Stomach (tissue), 9 donors: ENCODE results near the gene DGKA. TPM values are rescaled to one million over a fixed set of nuclear protein-coding genes. Genes with fewer than 3 reads are reported as not detected.

ENCODE experiments used
- DNase-seq, 2 donors: peaks; one replicate each; pipeline versions ENCODE4 v3.0.0 to v3.0.0-alpha.2; 2013 to 2019
- H3K27ac ChIP-seq, 5 donors: fragments of 200-600 bp in 4 of 5; sonication (generic) in 4 of 5; one replicate each; pipeline ENCODE4 v1.5.1; 2013 to 2019; ENCODE audit warnings: mild to moderate bottlenecking in 1 of 5, moderate library complexity in 1 of 5
- H3K27me3 ChIP-seq, 3 donors: fragments of 200-600 bp; sonication (generic); one replicate each; pipeline ENCODE4 v1.5.1; 2017 to 2019; ENCODE audit warnings: mixed run types in 1 of 3
- H3K36me3 ChIP-seq, 4 donors: fragments of 200-600 bp; sonication (generic); 1 replicate in 3 of 4; 2 replicates in 1 of 4; pipeline ENCODE4 v1.5.1; 2016 to 2019
- H3K4me1 ChIP-seq, 4 donors: fragments of 200-600 bp; sonication (generic); one replicate each; pipeline ENCODE4 v1.5.1; 2016 to 2019
- H3K4me3 ChIP-seq, 4 donors: fragments of 200-600 bp; sonication (generic) in 3 of 4; one replicate each; pipeline ENCODE4 v1.5.1; 2016 to 2019; ENCODE audit warnings: mild to moderate bottlenecking in 1 of 4
- H3K9me3 ChIP-seq, 4 donors: fragments of 200-600 bp; sonication (generic); one replicate each; pipeline ENCODE4 v1.5.1; 2016 to 2019
- CTCF ChIP-seq, 7 experiments: fragments of 450-650 bp in 4 of 7; fragments of 200-600 bp in 3 of 7; sonication (generic) in 3 of 7; IDR thresholded peaks; one replicate each; pipeline ENCODE4 v1.5.1; 2016 to 2019; ENCODE audit warnings: antibody characterized with exemption in 7 of 7, control low read depth in 2 of 7, mild to moderate bottlenecking in 1 of 7
- EP300 ChIP-seq: sonication (generic); formaldehyde crosslinking; IDR thresholded peaks from one replicate; pipeline ENCODE4 v1.6.1; 2017; ENCODE audit warnings: antibody characterized with exemption
- POLR2A ChIP-seq, 4 donors: fragments of 450-650 bp; IDR thresholded peaks; one replicate each; pipeline ENCODE4 v1.6.1; 2016; ENCODE audit warnings: antibody characterized with exemption in 4 of 4, control low read depth in 2 of 4, mild to moderate bottlenecking in 1 of 4, moderate library complexity in 1 of 4
- POLR2AphosphoS5 ChIP-seq, 3 donors: sonication (generic); formaldehyde crosslinking; IDR thresholded peaks; one replicate each; pipeline ENCODE4 v1.6.1; 2016; ENCODE audit warnings: antibody characterized with exemption in 3 of 3
- WGBS, 5 donors: extraction: QIAGEN DNeasy Blood & Tissue Kit in 3 of 5; methylation state at CpG; one replicate each; pipeline versions ENCODE4 v1.1.5 to v1.1.7; 2013 to 2018; 5-methylcytosine and 5-hydroxymethylcytosine counted together
- intact Hi-C: fragments of 100-400 bp; cut with DNase I; formaldehyde crosslinking; loops from one replicate; pipeline ENCODE4 v1.15.1; 2023; ENCODE audit warnings: low total_unique reads
- polyA plus RNA-seq, 3 donors: library from polyadenylated mRNA; stranded (reverse); fragments of 200-250 nt; gene quantifications; one replicate each; pipeline ENCODE4 v1.2.3, GENCODE V29; 2013
- total RNA-seq, 5 donors: library from RNA; depleted of rRNA; stranded (reverse); fragments of >200 nt; gene quantifications; one replicate each; pipeline versions ENCODE4 v1.1.0 to v1.2.3, GENCODE V29; 2014 to 2016
- donor health status: healthy with polysubstance abuse.
- donor health status: Bipolar disorder and iron deficiency.
- donor health status: healthy.

The DGKA gene
- total and polyA plus RNA-seq, 8 donors: 13.0 to 418 (median 74.1) TPM

GRCh38 chr12:55942055-55942454 lies 11.1 kb downstream of the DGKA start:
- H3K4me3 ChIP-seq: no peak overlapping the region
- H3K27ac ChIP-seq: no peak overlapping the region
- H3K27me3 ChIP-seq: no peaks in the 10 kb centered on the region
- intact Hi-C loops: no loop called here
- H3K9me3 ChIP-seq: no peaks in the 10 kb centered on the region
- TF ChIP-seq POLR2A (IDR thresholded peaks at IDR 0.05): no peak
- no peak for TF ChIP-seq POLR2AphosphoS5 (IDR thresholded peaks at IDR 0.05)
- TF ChIP-seq CTCF (IDR thresholded peaks at IDR 0.05): no peak
- no peak for TF ChIP-seq EP300
- WGBS, 5 donors: 87 to 92% (median 92%) methylated on average over 4 of the region's 4 CpGs
- DNase-seq: no peak
- peaks cover 23 to 83% (median 76%) of the 10 kb centered on the region in 4 donors for H3K36me3 ChIP-seq
- peaks cover 8 to 16% (median 11%) of the 10 kb centered on the region in 4 donors for H3K4me1 ChIP-seq

DNA sequence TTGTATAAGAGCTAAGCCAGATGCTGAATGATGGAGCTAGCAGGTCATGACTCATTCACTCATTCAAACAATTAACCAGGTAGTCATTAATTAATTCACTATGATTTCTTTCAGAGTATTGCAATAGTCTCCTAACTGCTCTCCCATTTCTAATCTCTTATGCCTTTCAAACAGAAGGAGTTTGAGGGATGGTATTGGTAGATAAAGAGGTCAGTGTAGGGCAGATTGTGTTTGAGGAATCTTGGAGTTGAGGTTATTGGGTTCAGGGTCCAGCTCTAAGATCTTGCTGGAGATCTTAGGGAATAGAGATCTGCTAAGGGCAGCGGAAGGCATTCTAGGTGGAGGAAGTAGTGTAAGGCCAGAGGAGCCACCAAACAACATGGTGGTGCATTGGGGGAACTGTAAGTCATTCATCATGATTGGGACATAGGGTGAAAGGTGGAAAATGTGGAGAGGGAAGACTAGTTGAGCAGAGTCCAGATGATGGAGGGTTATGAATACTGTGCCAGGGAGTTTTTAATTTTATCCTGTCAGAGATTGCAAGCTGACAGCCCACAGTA lies 11.7 kb downstream of the DGKA start:
- Histone ChIP-seq H3K36me3 (peaks cover 23 to 83% (median 73%) of the 10 kb centered on the region in 4 donors), H3K27me3 (no peaks in the 10 kb centered on the region), H3K27ac (no peak overlapping the region), H3K4me1 (peaks cover 8 to 16% (median 11%) of the 10 kb centered on the region in 4 donors), H3K4me3 (no peak overlapping the region), H3K9me3 (no peaks in the 10 kb centered on the region)
- 88 to 98% (median 92%) methylated on average over 1 of the region's 1 CpG for WGBS, 5 donors
- intact Hi-C loops: no loop called here
- TF ChIP-seq EP300: no peak
- no peak for TF ChIP-seq CTCF (IDR thresholded peaks at IDR 0.05)
- no peak for TF ChIP-seq POLR2AphosphoS5 (IDR thresholded peaks at IDR 0.05)
- TF ChIP-seq POLR2A (IDR thresholded peaks at IDR 0.05): no peak
- no peak for DNase-seq

DNA sequence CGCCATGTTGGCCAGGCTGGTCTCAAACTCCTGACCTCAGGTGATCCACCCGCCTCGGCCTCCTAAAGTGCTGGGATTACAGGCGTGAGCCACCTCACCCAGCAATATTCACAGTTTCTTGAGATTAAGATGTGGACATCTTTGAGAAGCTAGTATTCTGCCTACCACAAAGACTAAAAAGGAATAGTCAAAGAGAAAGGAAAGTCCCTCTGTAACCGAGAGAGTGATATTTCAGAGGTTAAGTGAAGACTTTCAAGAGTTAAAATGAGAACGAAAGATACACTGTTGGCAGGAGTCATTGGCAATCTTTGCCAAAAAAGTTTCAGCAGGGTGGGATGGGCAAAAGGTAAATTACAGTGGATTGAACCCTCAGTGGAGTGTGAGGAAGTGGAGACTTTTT lies 15.6 kb downstream of the DGKA start:
- WGBS, 5 donors: 74 to 86% (median 81%) methylated on average over 6 of the region's 6 CpGs
- TF ChIP-seq POLR2AphosphoS5 (IDR thresholded peaks at IDR 0.05): no peak
- TF ChIP-seq CTCF (IDR thresholded peaks at IDR 0.05): no peak
- TF ChIP-seq EP300: no peak
- TF ChIP-seq POLR2A (IDR thresholded peaks at IDR 0.05): no peak

DNA sequence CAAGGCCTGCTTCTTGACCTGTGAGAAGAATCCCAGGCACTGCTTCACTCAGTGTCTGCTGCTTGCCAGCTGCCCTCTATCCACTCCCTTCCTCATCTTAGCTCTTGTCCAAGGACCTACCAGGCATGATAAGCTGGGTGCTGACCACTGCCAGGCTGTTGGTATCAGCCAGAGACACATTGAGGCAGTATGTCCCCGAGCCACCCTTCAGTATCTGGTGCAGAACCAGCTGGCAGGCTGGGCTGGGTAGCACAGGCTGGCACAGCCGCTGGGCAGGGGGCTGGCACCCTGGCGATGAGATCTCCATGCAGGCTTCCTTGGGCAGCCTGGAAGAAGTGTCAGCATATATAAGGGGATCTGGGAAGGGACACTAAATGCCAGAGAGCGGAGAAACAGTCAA lies 24.4 kb downstream of the DGKA start:
- Histone ChIP-seq H3K4me1 (peaks cover 0 to 23% (median 6%) of the 10 kb centered on the region in 4 donors), H3K27me3 (no peaks in the 10 kb centered on the region), H3K27ac (no peak overlapping the region), H3K4me3 (no peak overlapping the region), H3K36me3 (peaks cover 13 to 46% (median 41%) of the 10 kb centered on the region in 4 donors), H3K9me3 (no peaks in the 10 kb centered on the region)
- DNase-seq: no peak
- no peak for TF ChIP-seq POLR2AphosphoS5 (IDR thresholded peaks at IDR 0.05)
- TF ChIP-seq POLR2A (IDR thresholded peaks at IDR 0.05): no peak
- TF ChIP-seq EP300: no peak
- no peak for TF ChIP-seq CTCF (IDR thresholded peaks at IDR 0.05)
- 69 to 90% (median 79%) methylated on average over 4 of the region's 4 CpGs for WGBS, 5 donors
- intact Hi-C loops: no loop called here

More for the DNA sequence above, 15.6 kb downstream of the DGKA start:
- DNase-seq: no peak
- Histone ChIP-seq H3K27ac (no peak overlapping the region), H3K4me1 (no peaks in the 10 kb centered on the region), H3K36me3 (peaks cover 22 to 74% (median 65%) of the 10 kb centered on the region in 4 donors), H3K4me3 (no peak overlapping the region), H3K27me3 (no peaks in the 10 kb centered on the region), H3K9me3 (no peaks in the 10 kb centered on the region)
- intact Hi-C loops: no loop called here
